NB4 (cell line): ENCODE measurements around the gene DPEP2.

Source experiments
- CTCF ChIP-seq: IDR thresholded peaks from one replicate; pipeline ENCODE4 v1.5.1; 2012; ENCODE audit warnings: low read depth, low read length
- POLR2A ChIP-seq: IDR thresholded peaks from 2 replicates; pipeline ENCODE4 v1.6.1; 2011; ENCODE audit warnings: mild to moderate bottlenecking; ENCODE audit not compliant: insufficient read length; ENCODE audit errors: extremely low read depth

DNA sequence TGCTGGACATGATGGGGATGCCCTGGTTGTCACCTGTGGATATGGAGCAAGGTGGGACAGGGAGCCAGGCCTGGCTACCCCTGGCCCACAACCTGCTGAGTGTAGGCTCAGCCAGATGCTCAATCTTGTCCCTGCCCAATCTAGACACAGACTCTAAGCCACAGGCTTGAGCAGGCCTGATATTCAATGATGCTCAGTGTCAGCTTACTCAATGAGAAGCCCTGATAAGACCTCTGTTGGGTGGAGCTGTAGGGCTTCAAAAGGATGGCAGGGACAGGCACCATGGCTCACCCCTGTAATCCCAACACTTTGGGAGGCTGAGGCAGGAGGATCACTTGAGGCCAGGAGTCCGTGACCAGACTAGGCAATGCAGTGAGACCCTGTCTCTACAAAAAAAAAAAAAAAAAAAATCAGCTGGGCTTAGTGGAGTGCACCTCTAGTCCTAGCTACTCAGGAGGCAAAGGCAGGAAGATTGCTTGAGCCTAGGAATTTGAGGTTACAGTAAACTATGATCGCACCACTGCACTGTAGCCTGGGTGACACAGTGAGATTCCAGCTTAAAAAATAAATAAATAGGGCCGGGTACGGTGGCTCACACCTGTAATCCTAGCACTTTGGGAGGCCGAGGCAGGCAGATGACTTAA is 58.7 kb downstream of the DPEP2 start:
- no peak for TF ChIP-seq CTCF
- no peak for TF ChIP-seq POLR2A
